Keratinocyte (primary cell): Measurements from ENCODE around the gene GCK. TPM values are rescaled to one million over a fixed set of nuclear protein-coding genes. Genes with fewer than 3 reads are reported as not detected.

ENCODE experiments used
- DNase-seq: peaks from one replicate; pipeline ENCODE4 v3.0.0-alpha.2; 2011; ENCODE audit warnings: low read depth, missing footprints, low spot score
- FAIRE-seq: peaks from 2 replicates; lab custom pipeline; 2011; peaks lifted over from hg19 to GRCh38; lab: Jason Lieb, UNC
- H2AFZ ChIP-seq: 2 replicates; pipeline ENCODE4 v1.6.0; 2012; ENCODE audit warnings: low read length, control low read depth, inconsistent platforms; ENCODE audit not compliant: control insufficient read depth
- H3K27ac ChIP-seq: 2 replicates; pipeline ENCODE4 v1.5.1; 2011; ENCODE audit warnings: low read length; ENCODE audit not compliant: control insufficient read depth, insufficient read depth
- H3K27me3 ChIP-seq: 3 replicates; pipeline ENCODE4 v1.6.0; 2011; ENCODE audit warnings: low read length; ENCODE audit not compliant: control insufficient read depth, insufficient read depth; ENCODE audit errors: extremely low read depth
- H3K36me3 ChIP-seq, 2 experiments: 2 replicates in 1 of 2; 3 replicates in 1 of 2; pipeline ENCODE4 v1.5.1; 2011; ENCODE audit warnings: low read length in 2 of 2, mild to moderate bottlenecking in 1 of 2; ENCODE audit not compliant: control insufficient read depth in 2 of 2, insufficient read depth in 2 of 2; ENCODE audit errors: extremely low read depth in 1 of 2
- H3K4me1 ChIP-seq: 3 replicates; pipeline ENCODE4 v1.5.1; 2011; ENCODE audit warnings: low read length; ENCODE audit not compliant: control insufficient read depth, insufficient read depth; ENCODE audit errors: extremely low read depth
- H3K4me2 ChIP-seq: 3 replicates; pipeline ENCODE4 v1.6.0; 2011; ENCODE audit warnings: low read depth, low read length; ENCODE audit not compliant: control insufficient read depth, insufficient read depth; ENCODE audit errors: extremely low read depth
- H3K4me3 ChIP-seq, 3 experiments: fragments of 200-600 bp in 1 of 3; sonication (generic) in 1 of 3; 2 replicates in 2 of 3; 3 replicates in 1 of 3; pipeline ENCODE4 v1.5.1; 2011 to 2016; ENCODE audit warnings: low read length in 3 of 3, mild to moderate bottlenecking in 3 of 3, control low read depth in 2 of 3, inconsistent platforms in 1 of 3, low read depth in 1 of 3, mixed read lengths in 1 of 3, mixed run types in 1 of 3, moderate library complexity in 1 of 3; ENCODE audit not compliant: control insufficient read depth in 2 of 3, insufficient read depth in 2 of 3; ENCODE audit errors: extremely low read depth in 1 of 3
- H3K79me2 ChIP-seq: 2 replicates; pipeline ENCODE4 v1.6.0; 2012; ENCODE audit warnings: low read length; ENCODE audit not compliant: control insufficient read depth, insufficient read depth
- H3K9ac ChIP-seq: 3 replicates; pipeline ENCODE4 v1.6.0; 2011; ENCODE audit warnings: low read length; ENCODE audit not compliant: control insufficient read depth, insufficient read depth; ENCODE audit errors: extremely low read depth
- H3K9me1 ChIP-seq: 3 replicates; pipeline ENCODE4 v1.6.0; 2011; ENCODE audit warnings: low read length; ENCODE audit not compliant: control insufficient read depth, insufficient read depth; ENCODE audit errors: extremely low read depth
- H3K9me3 ChIP-seq: 2 replicates; pipeline ENCODE4 v1.5.1; 2012; ENCODE audit warnings: low read depth, low read length; ENCODE audit not compliant: control insufficient read depth
- H4K20me1 ChIP-seq: 3 replicates; pipeline ENCODE4 v1.6.0; 2011; ENCODE audit warnings: low read length; ENCODE audit not compliant: control insufficient read depth, insufficient read depth; ENCODE audit errors: extremely low read depth
- EZH2 ChIP-seq: IDR thresholded peaks from one replicate; pipeline ENCODE4 v1.6.1; 2012; ENCODE audit warnings: inconsistent platforms, mild to moderate bottlenecking, low read length, moderate library complexity
- dilution Hi-C: fragments of 300-500 bp; cut with MboI; formaldehyde crosslinking; loops from one replicate; pipeline ENCODE4 v1.7.0; 2020; ENCODE audit warnings: low sequenced_read_pairs; ENCODE audit not compliant: extremely low pct_ligation_motif_present
- polyA plus RNA-seq, 5 experiments: library from polyadenylated mRNA; depleted of rRNA in 3 of 5; stranded (reverse) in 3 of 5; stranded (forward) in 1 of 5; unstranded in 1 of 5; fragments of >200 nt; gene quantifications; 1 replicate in 1 of 5; 2 replicates in 3 of 5; 3 replicates in 1 of 5; pipeline versions ENCODE4 v1.2.1 to v1.2.3, GENCODE V29; 2011 to 2012; ENCODE audit warnings: missing spikeins in 2 of 5, low read depth in 1 of 5, low replicate concordance in 1 of 5
- TF ChIP-seq, protein P1 (sequence below), 3 experiments: IDR thresholded peaks in 1 of 3; conservative IDR thresholded peaks in 1 of 3; optimal IDR thresholded peaks in 1 of 3; 2 replicates in 2 of 3; 3 replicates in 1 of 3; pipeline versions ENCODE3 to v1.5.1; 2011; ENCODE audit warnings: low read length in 3 of 3, mild to moderate bottlenecking in 3 of 3, moderate library complexity in 2 of 3, control low read depth in 1 of 3, inconsistent platforms in 1 of 3; ENCODE audit not compliant: insufficient read depth in 2 of 3; ENCODE audit errors: extremely low read depth in 1 of 3

GCK gene
- polyA plus RNA-seq, 1 donor (not counting 4 experiments of a cell fraction or from before 2014, with no cell fraction given): not detected

DNA sequence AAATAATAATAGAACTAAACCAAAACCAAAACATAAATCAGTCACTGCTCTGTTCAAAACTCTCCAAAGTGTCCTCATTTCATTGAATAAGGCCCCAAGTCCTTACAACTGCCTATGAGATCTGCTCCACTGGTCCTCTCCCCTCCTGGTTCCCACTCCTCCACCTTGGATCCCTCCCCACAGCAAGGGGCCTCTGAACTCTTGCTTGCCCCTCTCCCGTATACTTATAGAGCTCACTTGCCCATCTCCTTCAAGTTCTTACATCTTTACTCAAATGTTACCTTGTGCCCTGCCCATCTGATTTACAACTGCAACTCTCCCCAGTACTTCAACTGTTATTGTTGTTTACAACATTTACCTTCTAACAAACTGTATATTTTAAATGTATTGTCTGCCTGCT is 66.7 kb downstream of the GCK start:
- Histone ChIP-seq H2AFZ (no peak overlapping the region), H3K4me1 (peaks cover 7% of the 10 kb centered on the region), H3K9me1 (no peaks in the 10 kb centered on the region), H3K79me2 (peaks cover 32% of the 10 kb centered on the region), H3K36me3 (peaks cover 20 to 31% of the 10 kb centered on the region in 2 experiments), H3K27me3 (no peaks in the 10 kb centered on the region), H3K27ac (peak overlapping the region; percentile 77), H3K4me3 (peak overlapping the region; percentile 59 to 86 (median 75)), H3K9ac (peak overlapping the region; percentile 82), H3K4me2 (peak overlapping the region; percentile 82), H4K20me1 (no peaks in the 10 kb centered on the region), H3K9me3 (no peaks in the 10 kb centered on the region)
- dilution Hi-C loops: no loop called here
- no peak for TF ChIP-seq EZH2
- TF ChIP-seq, protein P1, sequence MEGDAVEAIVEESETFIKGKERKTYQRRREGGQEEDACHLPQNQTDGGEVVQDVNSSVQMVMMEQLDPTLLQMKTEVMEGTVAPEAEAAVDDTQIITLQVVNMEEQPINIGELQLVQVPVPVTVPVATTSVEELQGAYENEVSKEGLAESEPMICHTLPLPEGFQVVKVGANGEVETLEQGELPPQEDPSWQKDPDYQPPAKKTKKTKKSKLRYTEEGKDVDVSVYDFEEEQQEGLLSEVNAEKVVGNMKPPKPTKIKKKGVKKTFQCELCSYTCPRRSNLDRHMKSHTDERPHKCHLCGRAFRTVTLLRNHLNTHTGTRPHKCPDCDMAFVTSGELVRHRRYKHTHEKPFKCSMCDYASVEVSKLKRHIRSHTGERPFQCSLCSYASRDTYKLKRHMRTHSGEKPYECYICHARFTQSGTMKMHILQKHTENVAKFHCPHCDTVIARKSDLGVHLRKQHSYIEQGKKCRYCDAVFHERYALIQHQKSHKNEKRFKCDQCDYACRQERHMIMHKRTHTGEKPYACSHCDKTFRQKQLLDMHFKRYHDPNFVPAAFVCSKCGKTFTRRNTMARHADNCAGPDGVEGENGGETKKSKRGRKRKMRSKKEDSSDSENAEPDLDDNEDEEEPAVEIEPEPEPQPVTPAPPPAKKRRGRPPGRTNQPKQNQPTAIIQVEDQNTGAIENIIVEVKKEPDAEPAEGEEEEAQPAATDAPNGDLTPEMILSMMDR (optimal IDR thresholded peaks at IDR 0.05 in 1 of 3, IDR thresholded peaks at IDR 0.05 in 1 of 3, conservative IDR thresholded peaks at IDR 0.05 in 1 of 3; ENCODE audit: extremely low read depth in 1 of 3, insufficient read depth in 2 of 3, low read length in 3 of 3): no peak
- FAIRE-seq: no peak
- DNase-seq: no peak

DNA sequence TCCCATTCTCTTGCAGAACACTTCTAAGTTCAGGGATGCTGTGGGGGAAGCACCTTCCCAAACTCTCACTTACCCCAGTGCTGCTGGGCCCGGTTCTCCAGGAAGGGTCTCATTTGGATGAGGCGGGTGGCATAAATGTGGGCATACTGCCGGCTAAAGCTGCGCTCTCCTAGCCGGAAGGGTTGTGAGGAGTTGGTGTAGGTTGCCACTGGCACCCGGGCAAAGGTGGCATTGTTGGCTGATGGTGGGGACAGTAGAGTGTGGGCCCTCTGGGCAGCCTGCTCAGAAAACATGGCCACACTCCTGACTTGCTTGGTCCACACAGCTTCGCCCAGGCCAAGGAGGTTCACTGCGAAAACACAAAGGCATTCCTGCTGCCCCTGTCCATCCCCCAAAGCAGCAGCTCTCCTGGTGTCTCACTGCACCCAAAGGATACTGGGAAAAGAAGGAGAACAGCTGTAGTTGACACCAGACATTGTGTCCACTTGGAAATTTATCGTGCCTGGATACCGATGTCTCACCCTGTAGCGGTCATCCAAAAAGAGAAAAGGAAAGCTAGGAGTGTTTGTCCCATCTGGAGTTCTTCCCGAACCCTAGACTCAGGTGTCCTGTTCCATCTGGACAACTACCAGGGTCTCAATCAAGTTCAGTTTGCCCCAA is 67.3 kb downstream of the GCK start:
- no peak overlapping the region for H2AFZ ChIP-seq
- H3K4me2 ChIP-seq: peak overlapping the region; percentile 82
- H4K20me1 ChIP-seq: no peaks in the 10 kb centered on the region
- H3K36me3 ChIP-seq: peaks cover 20 to 35% of the 10 kb centered on the region in 2 experiments
- peaks cover 7% of the 10 kb centered on the region for H3K4me1 ChIP-seq
- dilution Hi-C loops: no loop called here
- no peaks in the 10 kb centered on the region for H3K9me1 ChIP-seq
- H3K9ac ChIP-seq: no peak overlapping the region
- peaks cover 32% of the 10 kb centered on the region for H3K79me2 ChIP-seq
- no peak overlapping the region for H3K27ac ChIP-seq
- peak overlapping the region in 2 of 3 experiments; percentile 75 to 86 for H3K4me3 ChIP-seq
- no peaks in the 10 kb centered on the region for H3K9me3 ChIP-seq
- DNase-seq (no peak), FAIRE-seq (peak; percentile 48)
- TF ChIP-seq, protein P1 (optimal IDR thresholded peaks at IDR 0.05 in 1 of 3, IDR thresholded peaks at IDR 0.05 in 1 of 3, conservative IDR thresholded peaks at IDR 0.05 in 1 of 3; ENCODE audit: extremely low read depth in 1 of 3, insufficient read depth in 2 of 3, low read length in 3 of 3): no peak
- TF ChIP-seq EZH2: no peak
- no peaks in the 10 kb centered on the region for H3K27me3 ChIP-seq
